PC-3 (cell line): ENCODE results near the gene XBP1. TPM values are rescaled to one million over a fixed set of nuclear protein-coding genes. Genes with fewer than 3 reads are reported as not detected.
"Not testable (repeated sequence)": the region's sequence is repeated elsewhere in the genome, so short reads cannot be mapped to it uniquely, and the experiment has no call there.

Experiments
- ATAC-seq: fragments of 200-7000 bp; cut with Tn5 transposase; 2 replicates; pipeline ENCODE4 v1.9.1; 2020; ENCODE audit warnings: mild to moderate bottlenecking, moderate library complexity
- Bru-seq: library from RNA; stranded (reverse); fragments of 400-500 nt; gene quantifications from one replicate; lab custom pipeline; 2021; lab: Mats Ljungman, UMichigan
- BruChase-seq, 2 experiments: library from RNA; stranded (reverse); fragments of 400-500 nt; gene quantifications; one replicate each; lab custom pipeline; 2021; lab: Mats Ljungman, UMichigan
- BruUV-seq: library from RNA; stranded (reverse); fragments of 400-500 nt; replicated peaks from 2 replicates; lab custom pipeline; 2021; lab: Mats Ljungman, UMichigan
- CTCF ChIA-PET: fragments of 300-600 bp; sonication (Branson Sonifier 250); formaldehyde crosslinking; loops from one replicate; lab custom pipeline; 2022; ENCODE audit warnings: antibody characterized with exemption; lab: Charles Lee
- POLR2A ChIA-PET: fragments of 300-600 bp; sonication (Branson Sonifier 250); formaldehyde crosslinking; loops from one replicate; lab custom pipeline; 2022; ENCODE audit warnings: antibody characterized with exemption; ENCODE audit not compliant: unreplicated experiment; lab: Charles Lee
- DNase-seq: peaks from one replicate; pipeline ENCODE4 v3.0.0-alpha.2; 2015
- H2AFZ ChIP-seq: fragments of 300-600 bp; sonication (generic); 2 replicates; pipeline ENCODE4 v1.6.0; 2016; ENCODE audit warnings: antibody characterized with exemption, low read length
- H3F3A ChIP-seq: fragments of 300-600 bp; sonication (generic); one replicate; pipeline ENCODE4 v1.6.0; 2017; ENCODE audit warnings: antibody characterized with exemption, low read length, control low read depth, mild to moderate bottlenecking; ENCODE audit not compliant: unreplicated experiment
- H3K27ac ChIP-seq: fragments of 300-600 bp; sonication (generic); 2 replicates; pipeline ENCODE4 v1.5.1; 2016; ENCODE audit warnings: mild to moderate bottlenecking, low read length
- H3K27me3 ChIP-seq: fragments of 300-600 bp; sonication (generic); 2 replicates; pipeline ENCODE4 v1.6.1; 2016; ENCODE audit warnings: low read length, mixed read lengths
- H3K36me3 ChIP-seq: fragments of 300-600 bp; sonication (generic); 2 replicates; pipeline ENCODE4 v1.6.1; 2016; ENCODE audit warnings: low read depth, mixed run types, low read length, mixed read lengths
- H3K4me1 ChIP-seq: fragments of 300-600 bp; sonication (generic); 2 replicates; pipeline ENCODE4 v1.5.1; 2016; ENCODE audit warnings: low read length; ENCODE audit not compliant: insufficient read depth
- H3K4me2 ChIP-seq: fragments of 300-600 bp; sonication (generic); 2 replicates; pipeline ENCODE4 v1.6.0; 2016; ENCODE audit warnings: low read length
- H3K4me3 ChIP-seq: fragments of 300-600 bp; sonication (generic); 2 replicates; pipeline ENCODE4 v1.5.1; 2016; ENCODE audit warnings: mild to moderate bottlenecking, low read length, mixed read lengths
- H3K79me2 ChIP-seq: fragments of 300-600 bp; sonication (generic); 2 replicates; pipeline ENCODE4 v1.6.1; 2017; ENCODE audit warnings: low read length, mixed read lengths
- H3K9ac ChIP-seq: fragments of 300-600 bp; sonication (generic); 2 replicates; pipeline ENCODE4 v1.6.0; 2016; ENCODE audit warnings: mild to moderate bottlenecking, low read length
- H3K9me2 ChIP-seq: fragments of 300-600 bp; sonication (generic); replicated peaks from 2 replicates; pipeline ENCODE4 v1.6.1; 2016; ENCODE audit warnings: mixed run types, low read length, mixed read lengths
- H3K9me3 ChIP-seq: fragments of 300-600 bp; sonication (generic); 2 replicates; pipeline ENCODE4 v1.6.1; 2016; ENCODE audit warnings: low read length, mixed read lengths
- H4K20me1 ChIP-seq: fragments of 300-600 bp; sonication (generic); 2 replicates; pipeline ENCODE4 v1.6.1; 2016; ENCODE audit warnings: low read length, mixed read lengths
- CTCF ChIP-seq: fragments of 300-600 bp; sonication (generic); conservative IDR thresholded peaks from 2 replicates; pipeline ENCODE4 v1.5.1; 2017; ENCODE audit warnings: antibody characterized with exemption, low read depth, mild to moderate bottlenecking, low read length
- EZH2 ChIP-seq: fragments of 300-600 bp; sonication (generic); IDR thresholded peaks from one replicate; pipeline ENCODE4 v1.6.1; 2017; ENCODE audit warnings: antibody characterized with exemption, mild to moderate bottlenecking, low read length; ENCODE audit not compliant: unreplicated experiment
- EZH2phosphoT487 ChIP-seq: fragments of 300-600 bp; sonication (generic); IDR thresholded peaks from 2 replicates; pipeline ENCODE4 v1.6.1; 2018; ENCODE audit warnings: mild to moderate bottlenecking, antibody characterized with exemption, low read length, borderline replicate concordance
- intact Hi-C: fragments of 100-400 bp; cut with micrococcal nuclease; formaldehyde crosslinking; loops from 2 replicates; pipeline ENCODE4 v1.9.0; 2023
- long read RNA-seq: library from polyadenylated mRNA; unstranded; transcript quantifications from one replicate; pipeline ENCODE4 v2.0.0, GENCODE V29; 2021; ENCODE audit not compliant: unreplicated experiment
- total RNA-seq: library from RNA; depleted of rRNA; stranded (reverse); fragments of >200 nt; gene quantifications from 2 replicates; pipeline ENCODE4 v1.2.3, GENCODE V29; 2014; rRNA removed

XBP1 gene
- total RNA-seq (125 and 191 TPM in 2 replicates), Bru-seq, nascent RNA (percentile 99 among the genes with signal in this experiment), BruChase-seq, experiment 1, labeled RNA remaining after a 6-hour chase (percentile 98 among the genes with signal in this experiment), BruChase-seq, experiment 2, labeled RNA remaining after a 2-hour chase (percentile 100 among the genes with signal in this experiment)
- long read RNA-seq, transcript XBP1-201 (5 exons, 1,850 nt): major isoform, 442 of 520 reads
- long read RNA-seq, partial matches to known transcripts: 37 of 520 reads
- long read RNA-seq, other reads (novel, unspliced or antisense): 29 of 520 reads

- Histone ChIP-seq H3K36me3 (peaks cover 30% of the 10 kb centered on the region), H3K79me2 (peaks cover 53% of the 10 kb centered on the region), H3K4me2 (peak within 1 kb of the TSS; percentile 91), H3K9me3 (no peaks in the 10 kb centered on the region), H3K27ac (peak within 1 kb of the TSS; percentile 89), H3K9me2 (no peaks in the 10 kb centered on the region), H3K9ac (peak within 1 kb of the TSS; percentile 100), H3K4me1 (peaks cover 14% of the 10 kb centered on the region), H3F3A (no peaks in the 10 kb centered on the region), H2AFZ (peak within 1 kb of the TSS; percentile 90), H3K4me3 (peak within 1 kb of the TSS; percentile 97), H3K27me3 (no peaks in the 10 kb centered on the region), H4K20me1 (peaks cover 33% of the 10 kb centered on the region)
- CTCF ChIA-PET: interaction anchor here (0.6 to 1.0 kb wide), 2 partner anchors 85 to 200 kb away, joined by 3 to 5 read pairs; no protein-coding TSS in a partner anchor
- DNase-seq (peak; percentile 90), ATAC-seq (peak; percentile 97)
- TSS peak; percentile 80 for BruUV-seq
- TF ChIP-seq EZH2 (no peak), EZH2phosphoT487 (no peak), CTCF (no peak)
- POLR2A ChIA-PET: interaction anchor here (0.6 to 1.0 kb wide), 4 partner anchors 17 to 658 kb away, joined by 3 to 8 read pairs (median 4); partner anchors contain the start of gene ZNRF3
- intact Hi-C loops: no loop called here
Measured at GRCh38 chr22:28800308-28801041, at the start of gene XBP1. Gene XBP1 (minus strand): TSS chr22:28800569.

- Histone ChIP-seq H4K20me1 (no peaks in the 10 kb centered on the region), H3K9me3 (0 out of 2 replicates have a peak, but pooled peaks cover 12% of the 10 kb centered on the region), H3K4me1 (no peaks in the 10 kb centered on the region), H3K4me2 (no peak overlapping the region), H3K27me3 (no peaks in the 10 kb centered on the region), H3K27ac (no peak overlapping the region), H3K4me3 (no peak overlapping the region), H3K36me3 (no peaks in the 10 kb centered on the region), H3K79me2 (no peaks in the 10 kb centered on the region), H3K9me2 (no peaks in the 10 kb centered on the region), H2AFZ (no peak overlapping the region), H3K9ac (no peak overlapping the region), H3F3A (no peaks in the 10 kb centered on the region)
- ATAC-seq (no peak), DNase-seq (no peak)
- intact Hi-C loops: no loop called here
- no TSS peak for BruUV-seq
- POLR2A ChIA-PET: no interaction called here
- TF ChIP-seq CTCF (no peak), EZH2 (no peak), EZH2phosphoT487 (no peak)
- CTCF ChIA-PET: no interaction called here
Measured at GRCh38 chr22:28846994-28847393, 46.6 kb upstream of the XBP1 start.

GRCh38 chr22:28844277-28844676, 43.9 kb upstream of the XBP1 start:
- H3F3A ChIP-seq, DNase-seq, intact Hi-C loops, H3K4me1 ChIP-seq, H4K20me1 ChIP-seq, ATAC-seq, H3K4me3 ChIP-seq, H3K79me2 ChIP-seq, CTCF ChIA-PET, H3K4me2 ChIP-seq, H3K9ac ChIP-seq, H3K27me3 ChIP-seq, H3K36me3 ChIP-seq, H3K27ac ChIP-seq, BruUV-seq, H3K9me2 ChIP-seq, H2AFZ ChIP-seq: not testable (repeated sequence)
- H3K9me3 ChIP-seq: 0 out of 2 replicates have a peak, but pooled peaks cover 12% of the 10 kb centered on the region
- POLR2A ChIA-PET: interaction anchor here (0.6 to 0.7 kb wide), 2 partner anchors 243 to 285 kb away, joined by 3 to 14 read pairs; no protein-coding TSS in a partner anchor
